H1 (cell line): Measurements from ENCODE around the gene USP7. TPM values are rescaled to one million over a fixed set of nuclear protein-coding genes. Genes with fewer than 3 reads are reported as not detected.

Source experiments
- CTCF ChIA-PET: fragments of 300-600 bp; sonication (Branson Sonifier 250); formaldehyde crosslinking; loops from one replicate; lab custom pipeline; 2021; ENCODE audit not compliant: partially characterized antibody; lab: Charles Lee
- POLR2A ChIA-PET: fragments of 300-600 bp; sonication (Branson Sonifier 250); formaldehyde crosslinking; loops from one replicate; lab custom pipeline; 2021; ENCODE audit warnings: inconsistent platforms; ENCODE audit not compliant: partially characterized antibody; lab: Charles Lee
- DNase-seq, 2 experiments: peaks; one replicate each; pipeline versions ENCODE4 v3.0.0 to v3.0.0-alpha.2; 2010 to 2022; ENCODE audit warnings: low spot score in 2 of 2, low read depth in 1 of 2, mixed read lengths in 1 of 2
- FAIRE-seq: peaks from 2 replicates; lab custom pipeline; 2011; peaks lifted over from hg19 to GRCh38; lab: Jason Lieb, UNC
- H2AFZ ChIP-seq: 2 replicates; pipeline ENCODE4 v1.8.1; 2012; ENCODE audit warnings: low read length, inconsistent platforms
- H2AK5ac ChIP-seq: 2 replicates; pipeline ENCODE4 v1.6.1; 2013; ENCODE audit warnings: low read depth, low read length
- H2BK120ac ChIP-seq: replicated peaks from 2 replicates; pipeline ENCODE3; 2013; ENCODE audit warnings: low read depth, low read length, inconsistent platforms
- H2BK12ac ChIP-seq: 2 replicates; pipeline ENCODE4 v1.6.1; 2013; ENCODE audit warnings: low read depth, low read length
- H2BK15ac ChIP-seq: 2 replicates; pipeline ENCODE4 v1.6.1; 2013; ENCODE audit warnings: low read length
- H2BK20ac ChIP-seq: 2 replicates; pipeline ENCODE4 v1.6.1; 2013; ENCODE audit warnings: low read length
- H2BK5ac ChIP-seq: 2 replicates; pipeline ENCODE4 v1.6.1; 2013; ENCODE audit warnings: low read depth, low read length
- H3K14ac ChIP-seq: 2 replicates; pipeline ENCODE4 v1.6.1; 2013; ENCODE audit warnings: inconsistent platforms; ENCODE audit not compliant: insufficient read length
- H3K18ac ChIP-seq: 2 replicates; pipeline ENCODE4 v1.6.1; 2013; ENCODE audit warnings: low read length; ENCODE audit errors: extremely low read depth
- H3K23ac ChIP-seq: 2 replicates; pipeline ENCODE4 v1.6.1; 2013; ENCODE audit warnings: inconsistent platforms; ENCODE audit not compliant: insufficient read length
- H3K23me2 ChIP-seq: 2 replicates; pipeline ENCODE4 v1.6.1; 2013; ENCODE audit warnings: low read depth, low read length
- H3K27ac ChIP-seq: 2 replicates; pipeline ENCODE4 v1.6.1; 2011; ENCODE audit warnings: low read depth, low read length, inconsistent platforms
- H3K27me3 ChIP-seq, 4 experiments: replicated peaks in 1 of 4; 1 replicate in 1 of 4; 2 replicates in 3 of 4; pipeline versions ENCODE4 v1.6.1 to v1.8.1; 2011 to 2013; ENCODE audit warnings: low read length in 3 of 4, mild to moderate bottlenecking in 3 of 4, inconsistent platforms in 2 of 4, mixed read lengths in 2 of 4, moderate library complexity in 1 of 4; ENCODE audit not compliant: control insufficient read depth in 3 of 4, insufficient read depth in 3 of 4; ENCODE audit errors: extremely low read depth in 1 of 4
- H3K36me3 ChIP-seq, 4 experiments: 2 replicates each; pipeline versions ENCODE4 v1.6.1 to v1.8.1; 2011 to 2013; ENCODE audit warnings: mild to moderate bottlenecking in 4 of 4, low read length in 3 of 4, moderate library complexity in 2 of 4, control low read depth in 1 of 4, inconsistent platforms in 1 of 4; ENCODE audit not compliant: insufficient read depth in 4 of 4, control insufficient read depth in 2 of 4
- H3K4ac ChIP-seq: replicated peaks from 2 replicates; pipeline ENCODE3; 2013; ENCODE audit warnings: low read length, low read depth, mixed read lengths, inconsistent platforms; ENCODE audit not compliant: insufficient read length
- H3K4me1 ChIP-seq, 4 experiments: replicated peaks in 1 of 4; 1 replicate in 1 of 4; 2 replicates in 3 of 4; pipeline versions ENCODE4 v1.6.1 to v1.8.1; 2011 to 2013; ENCODE audit warnings: low read length in 3 of 4, inconsistent platforms in 2 of 4, mixed read lengths in 1 of 4; ENCODE audit not compliant: insufficient read depth in 4 of 4, control insufficient read depth in 3 of 4
- H3K4me2 ChIP-seq, 2 experiments: 2 replicates each; pipeline versions ENCODE4 v1.6.1 to v1.8.1; 2011 to 2013; ENCODE audit warnings: low read depth in 2 of 2, low read length in 2 of 2, control low read depth in 1 of 2, inconsistent platforms in 1 of 2, mild to moderate bottlenecking in 1 of 2; ENCODE audit not compliant: insufficient read depth in 1 of 2
- H3K4me3 ChIP-seq, 4 experiments: fragments of 200-600, 300-600 bp in 1 of 4; sonication (generic), shearing (Covaris generic), sonication (Bioruptor Twin) in 1 of 4; 2 replicates each; pipeline versions ENCODE4 v1.5.1 to v1.8.1; 2011 to 2016; ENCODE audit warnings: low read length in 4 of 4, low read depth in 3 of 4, control low read depth in 2 of 4, inconsistent platforms in 2 of 4, mild to moderate bottlenecking in 2 of 4, mixed read lengths in 1 of 4, moderate library complexity in 1 of 4; ENCODE audit not compliant: insufficient read depth in 2 of 4; ENCODE audit errors: extremely low read depth in 1 of 4
- H3K56ac ChIP-seq: replicated peaks from 2 replicates; pipeline ENCODE3; 2013; ENCODE audit warnings: low read depth, mild to moderate bottlenecking, mixed read lengths, low read length, inconsistent platforms; ENCODE audit not compliant: insufficient read length
- H3K79me1 ChIP-seq: 2 replicates; pipeline ENCODE4 v1.6.1; 2013; ENCODE audit warnings: low read depth, low read length, control low read depth
- H3K79me2 ChIP-seq, 2 experiments: 2 replicates each; pipeline versions ENCODE4 v1.6.1 to v1.8.1; 2012 to 2013; ENCODE audit warnings: low read length in 2 of 2, mild to moderate bottlenecking in 2 of 2, inconsistent platforms in 1 of 2; ENCODE audit not compliant: insufficient read depth in 2 of 2, control insufficient read depth in 1 of 2
- H3K9ac ChIP-seq, 4 experiments: replicated peaks in 1 of 4; 1 replicate in 1 of 4; 2 replicates in 3 of 4; pipeline versions ENCODE4 v1.6.1 to v1.8.1; 2011 to 2013; ENCODE audit warnings: low read depth in 3 of 4, low read length in 3 of 4, control low read depth in 2 of 4, mild to moderate bottlenecking in 2 of 4, moderate library complexity in 2 of 4, inconsistent platforms in 1 of 4; ENCODE audit errors: extremely low read depth in 1 of 4
- H3K9me3 ChIP-seq, 2 experiments: 2 replicates each; pipeline versions ENCODE4 v1.6.1 to v1.8.1; 2012 to 2013; ENCODE audit warnings: mild to moderate bottlenecking in 2 of 2, moderate library complexity in 2 of 2, control low read depth in 1 of 2, inconsistent platforms in 1 of 2, low read depth in 1 of 2, low read length in 1 of 2, mixed read lengths in 1 of 2; ENCODE audit not compliant: insufficient read depth in 2 of 2
- H4K20me1 ChIP-seq, 2 experiments: replicated peaks in 1 of 2; 2 replicates each; pipeline versions ENCODE3 to v1.8.1; 2011 to 2013; ENCODE audit warnings: inconsistent platforms in 2 of 2, low read length in 2 of 2, mild to moderate bottlenecking in 1 of 2; ENCODE audit not compliant: insufficient read depth in 2 of 2, control insufficient read depth in 1 of 2
- H4K5ac ChIP-seq: 2 replicates; pipeline ENCODE4 v1.6.1; 2013; ENCODE audit warnings: low read length, low read depth, mixed read lengths, inconsistent platforms; ENCODE audit not compliant: insufficient read length
- H4K8ac ChIP-seq: 2 replicates; pipeline ENCODE4 v1.8.0; 2013; ENCODE audit warnings: mild to moderate bottlenecking, moderate library complexity, low read length, inconsistent platforms; ENCODE audit not compliant: insufficient read depth; ENCODE audit errors: extremely low read depth
- H4K91ac ChIP-seq: replicated peaks from 2 replicates; pipeline ENCODE3; 2013; ENCODE audit warnings: low read length, mixed read lengths, inconsistent platforms; ENCODE audit not compliant: insufficient read length
- SIRT6 ChIP-seq: IDR thresholded peaks from one replicate; pipeline ENCODE4 v1.7.1; 2012; ENCODE audit warnings: low read length, inconsistent platforms
- WGBS, 2 experiments: shearing (Covaris generic) in 1 of 2; methylation state at CpG; one replicate each; pipeline versions ENCODE4 v1.1.6 to v1.1.7; 2013 to 2015; ENCODE audit warnings: low lambda C conversion rate in 2 of 2, mixed read lengths in 2 of 2, inconsistent platforms in 1 of 2, low coverage in 1 of 2, missing lambda C conversion rate in 1 of 2; ENCODE audit not compliant: insufficient replicate concordance in 2 of 2, insufficient coverage in 1 of 2, insufficient read length in 1 of 2; ENCODE audit errors: extremely low coverage in 1 of 2, missing lambda C conversion rate in 1 of 2; 5-methylcytosine and 5-hydroxymethylcytosine counted together
- polyA plus RNA-seq, 7 experiments: library from polyadenylated mRNA; depleted of rRNA in 3 of 7; stranded (reverse) in 5 of 7; unstranded in 2 of 7; fragments of >200 nt in 5 of 7; fragments of 200-250 nt in 2 of 7; gene quantifications; 1 replicate in 5 of 7; 2 replicates in 1 of 7; 4 replicates in 1 of 7; pipeline versions ENCODE4 v1.2.1 to v1.2.3, GENCODE V29; 2011 to 2013; ENCODE audit warnings: missing spikeins in 2 of 7, mixed read lengths in 2 of 7
- total RNA-seq: library from RNA; stranded (reverse); fragmentation: NEBNext Ultra II Directional; extraction: Animal tissue kit (Norgen Biotek cat#: 25700); gene quantifications from 2 replicates; pipeline ENCODE4 v1.2.1, GENCODE V29; 2021

Gene USP7
- total and polyA plus RNA-seq, 2 of the 8 experiments (the other 6 are each of a cell fraction or from before 2014, with no cell fraction given) = 21.3 to 211 TPM

DNA sequence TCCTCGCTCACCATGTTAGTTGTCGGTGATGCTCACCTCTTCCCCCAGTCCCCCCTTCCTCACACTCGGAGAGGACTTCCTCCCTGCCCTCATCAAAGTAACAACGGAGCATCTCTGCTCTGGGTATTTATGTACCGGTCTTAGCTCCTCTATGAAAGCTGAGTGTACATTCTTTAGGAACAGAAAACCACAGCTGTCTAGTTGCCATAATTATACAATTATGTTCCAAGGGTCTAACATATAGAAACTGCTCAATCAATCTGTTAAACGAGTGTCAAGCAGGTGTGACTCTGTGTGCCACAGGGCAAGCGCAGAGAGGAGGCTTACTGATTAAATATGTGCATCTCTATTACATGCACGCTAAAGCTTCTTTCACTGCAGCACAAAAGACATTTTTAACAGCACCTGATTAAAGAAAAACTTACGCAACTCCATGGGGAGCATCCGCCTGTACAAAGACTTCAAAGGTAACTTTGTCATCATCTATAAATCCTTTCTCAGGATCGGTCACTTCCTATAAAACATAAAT lies 43.7 kb downstream of the USP7 start:
- Histone ChIP-seq H3K9me3 (no peaks in the 10 kb centered on the region), H4K20me1 (peaks cover 11 to 21% of the 10 kb centered on the region in 2 experiments), H2BK15ac (no peak overlapping the region), H3K4me3 (no peak overlapping the region), H2BK12ac (no peak overlapping the region), H3K4ac (no peak overlapping the region), H4K5ac (no peak overlapping the region), H2BK5ac (no peak overlapping the region), H4K91ac (no peak overlapping the region), H3K9ac (no peak overlapping the region), H3K4me1 (no peaks in the 10 kb centered on the region), H3K18ac (no peak overlapping the region), H4K8ac (no peak overlapping the region), H2BK120ac (no peak overlapping the region), H3K23ac (no peak overlapping the region), H3K4me2 (no peak overlapping the region), H3K27me3 (no peaks in the 10 kb centered on the region), H3K79me1 (peaks cover 13% of the 10 kb centered on the region), H3K14ac (no peak overlapping the region), H2AFZ (no peak overlapping the region), H3K36me3 (peaks cover 28 to 64% (median 48%) of the 10 kb centered on the region in 4 experiments), H3K27ac (no peak overlapping the region), H3K79me2 (peaks cover 0 to 24% of the 10 kb centered on the region in 2 experiments; a peak in 2 of 4 replicates), H2BK20ac (no peak overlapping the region), H3K23me2 (no peaks in the 10 kb centered on the region), H2AK5ac (no peak overlapping the region), H3K56ac (no peak overlapping the region)
- POLR2A ChIA-PET = interaction anchor here (0.8 to 1.5 kb wide), 3 partner anchors 13 to 26 kb away, joined by 3 read pairs; no protein-coding TSS in a partner anchor
- FAIRE-seq (no peak), DNase-seq (no peak)
- CTCF ChIA-PET = interaction anchor here (0.6 to 7.4 kb wide), 7 partner anchors 9 to 255 kb away, joined by 3 to 39 read pairs (median 6); no protein-coding TSS in a partner anchor
- 95% methylated on average over 11 of the region's 11 CpGs; no CpG with 5 or more reads in 1 of the 2 experiments for WGBS, 2 experiments
- TF ChIP-seq SIRT6 = no peak
